Fibroblast of the aortic adventitia (primary cell): Measurements from ENCODE around the gene TRAF3. TPM values are rescaled to one million over a fixed set of nuclear protein-coding genes. Genes with fewer than 3 reads are reported as not detected.

Experiments used
- DNase-seq: peaks from one replicate; pipeline ENCODE4 v3.0.0-alpha.2; 2010; ENCODE audit warnings: low read depth
- H3K4me3 ChIP-seq: 2 replicates; pipeline ENCODE4 v1.5.1; 2011; ENCODE audit warnings: low read depth, mild to moderate bottlenecking, control low read depth, low read length, moderate library complexity
- CTCF ChIP-seq: IDR thresholded peaks from 2 replicates; pipeline ENCODE4 v1.5.1; 2011; ENCODE audit warnings: mild to moderate bottlenecking, low read length, control low read depth, inconsistent platforms; ENCODE audit not compliant: insufficient read depth
- total RNA-seq: library from RNA; depleted of rRNA; stranded (reverse); fragments of >200 nt; gene quantifications from 2 replicates; pipeline ENCODE4 v1.2.3, GENCODE V29; 2012; ENCODE audit warnings: low replicate concordance

TRAF3 gene
- total RNA-seq, 1 donor = 19.3 TPM

- no peak for TF ChIP-seq CTCF
- DNase-seq = no peak
- H3K4me3 ChIP-seq = no peak overlapping the region
Observed at GRCh38 chr14:102805941-102806340, 28.7 kb downstream of the TRAF3 start.

- DNase-seq = no peak
- no peak for TF ChIP-seq CTCF
- H3K4me3 ChIP-seq = no peak overlapping the region
Observed at GRCh38 chr14:102806447-102806846, 29.2 kb downstream of the TRAF3 start.

GRCh38 chr14:102807013-102807406 is 29.8 kb downstream of the TRAF3 start:
- H3K4me3 ChIP-seq = no peak overlapping the region
- no peak for DNase-seq
- no peak for TF ChIP-seq CTCF

GRCh38 chr14:102809870-102810269 is 32.6 kb downstream of the TRAF3 start:
- no peak for TF ChIP-seq CTCF
- DNase-seq = no peak

GRCh38 chr14:102810523-102810922 is 33.3 kb downstream of the TRAF3 start:
- H3K4me3 ChIP-seq = no peak overlapping the region
- DNase-seq = no peak
- no peak for TF ChIP-seq CTCF

More at GRCh38 chr14:102809870-102810269, 32.6 kb downstream of the TRAF3 start:
- no peak overlapping the region for H3K4me3 ChIP-seq

GRCh38 chr14:102811254-102811963 is 34.2 kb downstream of the TRAF3 start:
- TF ChIP-seq CTCF = no peak
- no peak overlapping the region for H3K4me3 ChIP-seq
- DNase-seq = no peak

GRCh38 chr14:102811971-102812370 is 34.7 kb downstream of the TRAF3 start:
- H3K4me3 ChIP-seq = no peak overlapping the region
- no peak for TF ChIP-seq CTCF
- DNase-seq = no peak
